ENCODE data around the gene DOK6. TPM values are rescaled to one million over a fixed set of nuclear protein-coding genes. Genes with fewer than 3 reads are reported as not detected.

Gene DOK6
- polyA plus RNA-seq, 1 experiment = 0.55 TPM

DNA sequence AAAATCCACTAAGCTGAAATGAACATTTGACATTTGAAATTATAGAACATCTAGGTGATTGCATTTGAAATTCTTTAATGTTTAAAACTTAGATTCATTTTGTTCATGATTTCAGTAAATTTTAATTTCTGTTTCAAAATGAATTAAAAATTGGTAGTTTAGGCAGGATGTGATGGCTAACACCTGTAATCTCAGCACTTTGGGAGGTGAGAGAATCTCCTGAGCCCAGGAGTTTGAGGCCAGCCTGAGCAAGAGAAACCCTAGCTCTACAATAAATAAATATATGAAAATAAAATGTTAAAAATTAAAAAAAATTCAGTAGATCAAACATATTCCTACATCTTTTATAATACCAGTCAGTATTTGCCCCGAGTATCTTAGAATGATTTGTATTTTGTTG is 330.0 kb downstream of the DOK6 start:
- H3K27me3 ChIP-seq (ENCODE audit: control insufficient read depth, insufficient read depth, low read length) = no peaks in the 10 kb centered on the region
- CTCF ChIA-PET = no interaction called here
- POLR2A ChIA-PET = no interaction called here
- no peak for DNase-seq (ENCODE audit: low read depth)
- no peak overlapping the region for H3K4me3 ChIP-seq (ENCODE audit: low read depth, low read length)
- no peaks in the 10 kb centered on the region for H3K36me3 ChIP-seq (ENCODE audit: control insufficient read depth, insufficient read depth, low read length)
- TF ChIP-seq, protein P1, sequence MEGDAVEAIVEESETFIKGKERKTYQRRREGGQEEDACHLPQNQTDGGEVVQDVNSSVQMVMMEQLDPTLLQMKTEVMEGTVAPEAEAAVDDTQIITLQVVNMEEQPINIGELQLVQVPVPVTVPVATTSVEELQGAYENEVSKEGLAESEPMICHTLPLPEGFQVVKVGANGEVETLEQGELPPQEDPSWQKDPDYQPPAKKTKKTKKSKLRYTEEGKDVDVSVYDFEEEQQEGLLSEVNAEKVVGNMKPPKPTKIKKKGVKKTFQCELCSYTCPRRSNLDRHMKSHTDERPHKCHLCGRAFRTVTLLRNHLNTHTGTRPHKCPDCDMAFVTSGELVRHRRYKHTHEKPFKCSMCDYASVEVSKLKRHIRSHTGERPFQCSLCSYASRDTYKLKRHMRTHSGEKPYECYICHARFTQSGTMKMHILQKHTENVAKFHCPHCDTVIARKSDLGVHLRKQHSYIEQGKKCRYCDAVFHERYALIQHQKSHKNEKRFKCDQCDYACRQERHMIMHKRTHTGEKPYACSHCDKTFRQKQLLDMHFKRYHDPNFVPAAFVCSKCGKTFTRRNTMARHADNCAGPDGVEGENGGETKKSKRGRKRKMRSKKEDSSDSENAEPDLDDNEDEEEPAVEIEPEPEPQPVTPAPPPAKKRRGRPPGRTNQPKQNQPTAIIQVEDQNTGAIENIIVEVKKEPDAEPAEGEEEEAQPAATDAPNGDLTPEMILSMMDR (IDR thresholded peaks at IDR 0.05; ENCODE audit: insufficient read depth, low read depth, low read length) = no peak

DNA sequence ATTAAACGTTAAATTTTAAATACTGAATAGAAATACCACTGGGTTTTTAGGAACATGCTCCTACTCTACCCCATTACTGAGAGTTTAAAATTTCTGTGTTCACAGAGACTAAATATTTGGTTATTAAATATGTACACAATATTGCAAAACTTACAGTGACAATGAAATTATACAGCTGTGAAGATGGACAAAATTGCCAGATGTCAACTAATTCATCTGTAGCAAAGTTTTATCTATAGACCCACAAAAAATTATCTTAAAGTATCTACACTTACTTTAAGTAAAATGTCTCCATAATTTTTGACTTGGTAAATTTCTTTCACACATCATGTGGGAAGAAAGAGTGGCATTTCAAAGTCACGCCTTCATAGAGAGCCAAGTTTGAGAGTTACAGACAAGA is 333.8 kb downstream of the DOK6 start:
- POLR2A ChIA-PET = interaction anchor here (0.8 kb wide), 1 partner anchor 145 kb away, joined by 3 read pairs; no protein-coding TSS in a partner anchor
- Histone ChIP-seq H3K36me3 (ENCODE audit: control insufficient read depth, insufficient read depth, low read length) (no peaks in the 10 kb centered on the region), H3K27me3 (ENCODE audit: control insufficient read depth, insufficient read depth, low read length) (no peaks in the 10 kb centered on the region), H3K4me3 (ENCODE audit: low read depth, low read length) (no peak overlapping the region)
- TF ChIP-seq, protein P1 (IDR thresholded peaks at IDR 0.05; ENCODE audit: insufficient read depth, low read depth, low read length) = no peak
- no peak for DNase-seq (ENCODE audit: low read depth)
- CTCF ChIA-PET = no interaction called here

DNA sequence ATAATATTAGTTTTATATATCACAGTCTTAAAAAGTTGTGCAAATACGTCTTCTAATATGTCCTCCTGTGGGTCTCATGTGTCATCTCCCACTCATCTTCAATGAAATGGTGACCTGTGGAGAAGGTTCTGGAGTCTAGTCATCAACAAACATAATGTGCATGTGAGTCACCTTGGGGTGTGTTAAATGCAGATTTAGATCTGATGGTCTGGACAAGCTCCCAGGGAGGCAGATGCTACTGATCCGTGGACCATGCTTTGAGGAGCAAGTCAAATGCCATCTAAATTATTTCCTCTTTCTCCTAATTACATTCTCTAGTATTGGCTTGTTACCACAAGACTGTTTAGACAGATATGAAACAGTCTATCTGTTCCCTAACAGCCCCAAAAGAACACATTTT is 336.0 kb downstream of the DOK6 start:
- no peak for DNase-seq (ENCODE audit: low read depth)
- no peak overlapping the region for H3K4me3 ChIP-seq (ENCODE audit: low read depth, low read length)
- TF ChIP-seq, protein P1 (IDR thresholded peaks at IDR 0.05; ENCODE audit: insufficient read depth, low read depth, low read length) = no peak
- H3K27me3 ChIP-seq (ENCODE audit: control insufficient read depth, insufficient read depth, low read length) = no peaks in the 10 kb centered on the region
- no peaks in the 10 kb centered on the region for H3K36me3 ChIP-seq (ENCODE audit: control insufficient read depth, insufficient read depth, low read length)
- ChIA-PET POLR2A (no interaction called here), CTCF (no interaction called here)

DNA sequence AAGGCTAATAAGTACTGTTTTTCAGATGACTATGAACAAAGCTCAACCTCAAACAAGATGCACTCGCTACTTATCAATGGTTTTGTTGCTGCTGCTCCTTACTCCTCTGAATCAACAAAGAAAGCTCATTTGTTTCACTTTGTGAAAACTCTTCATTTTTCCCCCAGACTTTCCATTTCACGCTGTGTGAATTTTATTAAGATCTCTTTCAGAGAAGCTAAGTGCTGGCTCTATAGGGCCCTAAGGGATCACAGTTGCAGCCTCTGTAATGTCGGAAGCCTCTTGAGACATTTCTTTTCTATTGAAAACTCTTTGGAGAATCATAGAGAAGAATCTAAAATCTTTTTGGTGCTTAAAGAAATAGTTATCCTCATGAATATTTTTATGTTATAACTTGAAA is 337.2 kb downstream of the DOK6 start:
- POLR2A ChIA-PET = no interaction called here
- no peak for DNase-seq (ENCODE audit: low read depth)
- TF ChIP-seq, protein P1 (IDR thresholded peaks at IDR 0.05; ENCODE audit: insufficient read depth, low read depth, low read length) = no peak
- Histone ChIP-seq H3K27me3 (ENCODE audit: control insufficient read depth, insufficient read depth, low read length) (no peaks in the 10 kb centered on the region), H3K4me3 (ENCODE audit: low read depth, low read length) (no peak overlapping the region), H3K36me3 (ENCODE audit: control insufficient read depth, insufficient read depth, low read length) (no peaks in the 10 kb centered on the region)
- CTCF ChIA-PET = no interaction called here

DNA sequence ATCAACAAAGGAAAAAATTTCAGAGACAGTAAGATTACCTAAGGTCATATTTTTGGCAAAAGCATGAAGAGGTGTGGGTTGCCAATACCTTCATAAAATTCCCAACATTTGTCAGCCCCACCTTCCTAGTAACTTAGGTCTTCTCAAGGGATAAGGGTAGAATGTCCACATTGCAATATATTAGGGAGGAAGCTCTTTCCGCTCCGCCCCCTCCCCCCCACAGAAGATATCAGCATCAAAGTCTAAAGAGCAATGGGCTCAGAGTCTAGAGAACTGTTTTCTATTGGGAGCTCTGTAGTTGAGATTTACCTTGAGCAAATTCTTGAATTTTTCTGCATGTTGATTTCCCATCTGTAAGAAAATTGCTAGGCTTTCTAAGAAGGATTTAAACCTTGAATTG is 346.7 kb downstream of the DOK6 start:
- DNase-seq (ENCODE audit: low read depth) = no peak
- Histone ChIP-seq H3K4me3 (ENCODE audit: low read depth, low read length) (no peak overlapping the region), H3K27me3 (ENCODE audit: control insufficient read depth, insufficient read depth, low read length) (no peaks in the 10 kb centered on the region), H3K36me3 (ENCODE audit: control insufficient read depth, insufficient read depth, low read length) (no peaks in the 10 kb centered on the region)
- CTCF ChIA-PET = no interaction called here
- POLR2A ChIA-PET = no interaction called here
- TF ChIP-seq, protein P1 (IDR thresholded peaks at IDR 0.05; ENCODE audit: insufficient read depth, low read depth, low read length) = no peak
